HG02642 (cell line): ENCODE results near the gene ACSBG1.
"Not testable (repeated sequence)": the region's sequence is repeated elsewhere in the genome, so short reads cannot be mapped to it uniquely, and the experiment has no call there.

Source experiments
- ATAC-seq: cut with Tn5 transposase; IDR thresholded peaks from one replicate; pipeline ENCODE4 v1.9.1; 2021; ENCODE audit warnings: mild to moderate bottlenecking; ENCODE audit not compliant: unreplicated experiment, poor library complexity

ACSBG1 gene

GRCh38 chr15:78174401-78174800, 60.0 kb downstream of the ACSBG1 start:
- ATAC-seq: no peak

GRCh38 chr15:78171864-78172472, 62.4 kb downstream of the ACSBG1 start:
- no peak for ATAC-seq

DNA sequence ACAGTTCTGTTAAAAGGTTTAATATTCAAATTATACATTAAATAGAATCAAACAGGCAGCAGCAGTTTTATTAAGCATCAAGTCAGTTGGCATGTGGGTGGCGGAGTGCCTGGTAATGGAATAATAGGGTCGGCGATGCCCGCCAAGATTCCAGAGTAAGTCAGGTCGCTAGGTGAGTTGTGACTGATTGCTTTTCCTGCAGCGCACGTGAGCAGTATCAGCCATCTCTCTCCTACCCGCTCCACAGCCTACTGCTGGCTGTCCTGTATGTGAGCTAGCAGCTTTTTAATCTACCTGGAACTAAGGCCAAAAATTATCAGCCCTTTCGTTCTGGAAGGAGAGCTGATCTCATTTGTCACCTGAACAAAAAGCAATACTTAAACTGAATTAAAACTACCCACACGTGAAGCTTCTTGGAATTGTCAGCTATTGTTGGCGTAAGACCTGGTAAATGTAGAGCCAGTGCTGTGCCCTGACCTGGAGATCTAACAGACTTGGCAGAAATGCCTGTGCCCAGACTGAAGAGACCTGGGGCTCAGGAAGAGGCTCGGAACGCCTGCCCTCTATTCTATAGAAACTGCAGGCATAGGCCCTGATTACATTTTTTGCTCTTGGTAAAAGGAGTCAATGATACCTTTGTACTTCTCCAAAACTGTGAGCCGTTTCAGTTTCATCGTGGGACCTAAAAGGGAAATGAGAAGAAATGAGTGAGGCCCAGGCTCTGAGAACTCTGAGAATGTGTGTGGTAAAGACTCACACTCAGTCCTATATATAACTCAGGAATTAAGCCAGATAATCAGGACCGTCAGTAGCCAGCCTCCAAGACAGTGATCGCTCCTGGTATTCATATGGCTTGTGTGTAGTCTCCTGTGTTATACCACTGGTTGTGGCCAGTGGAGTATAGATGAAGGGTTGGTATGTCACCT, 63.3 kb downstream of the ACSBG1 start:
- ATAC-seq: peak; percentile 64

- ATAC-seq: no peak
Measured at GRCh38 chr15:78168608-78169007, 65.8 kb downstream of the ACSBG1 start.

DNA sequence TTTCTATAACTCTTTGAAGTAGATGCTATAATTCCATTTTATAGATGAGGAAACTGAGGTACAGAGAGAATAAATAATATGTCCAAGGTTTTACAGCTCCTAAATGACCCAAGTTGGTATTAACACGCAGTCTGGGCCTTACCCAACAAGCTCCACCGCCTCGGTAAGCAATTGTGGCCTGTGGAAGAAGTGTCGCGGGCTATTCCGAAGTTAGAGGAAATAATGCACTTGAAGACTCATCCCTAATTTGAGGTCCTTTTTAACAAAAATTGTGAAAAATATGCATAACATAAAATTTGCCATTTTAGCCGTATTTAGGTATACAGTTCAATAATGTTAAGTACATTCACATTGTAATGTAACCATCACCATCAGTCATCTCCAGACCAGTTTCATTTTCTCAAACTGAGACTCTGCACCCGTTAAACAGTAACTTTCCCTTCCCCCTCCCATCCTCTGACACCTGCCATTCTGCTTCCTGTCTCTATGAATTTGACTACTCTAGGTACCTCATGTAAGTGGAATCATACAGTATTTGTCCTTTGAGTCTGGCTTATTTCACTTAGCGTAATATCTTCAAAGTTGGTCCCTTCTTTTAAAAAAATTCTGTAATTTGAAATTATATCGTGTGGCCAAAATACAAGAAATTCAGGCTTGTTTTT, 67.0 kb downstream of the ACSBG1 start:
- peak; percentile 75 for ATAC-seq

DNA sequence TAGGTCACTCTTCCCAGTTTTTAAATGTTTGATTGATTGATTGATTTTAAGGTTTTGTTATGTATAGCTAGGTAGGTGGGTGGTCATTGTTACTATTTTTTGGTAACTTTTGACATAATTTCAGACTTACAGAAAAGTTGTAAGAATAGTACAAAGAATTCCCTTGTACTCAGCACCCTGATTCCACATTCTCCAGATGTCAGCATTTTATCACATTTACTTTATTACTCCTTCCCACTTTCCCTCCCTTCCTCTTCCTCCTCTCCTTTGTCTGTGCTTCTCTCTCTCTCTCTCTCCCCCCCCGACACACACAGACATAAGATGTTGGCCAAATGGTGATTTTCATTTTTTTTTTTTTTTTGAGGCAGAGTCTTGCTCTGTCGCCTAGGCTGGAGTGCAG, 70.4 kb downstream of the ACSBG1 start:
- ATAC-seq: no peak

GRCh38 chr15:78162038-78162437, 72.3 kb downstream of the ACSBG1 start:
- ATAC-seq: no peak

GRCh38 chr15:78159395-78159794, 75.0 kb downstream of the ACSBG1 start:
- ATAC-seq: no peak

GRCh38 chr15:78157203-78157602, 77.2 kb downstream of the ACSBG1 start:
- ATAC-seq: no peak

DNA sequence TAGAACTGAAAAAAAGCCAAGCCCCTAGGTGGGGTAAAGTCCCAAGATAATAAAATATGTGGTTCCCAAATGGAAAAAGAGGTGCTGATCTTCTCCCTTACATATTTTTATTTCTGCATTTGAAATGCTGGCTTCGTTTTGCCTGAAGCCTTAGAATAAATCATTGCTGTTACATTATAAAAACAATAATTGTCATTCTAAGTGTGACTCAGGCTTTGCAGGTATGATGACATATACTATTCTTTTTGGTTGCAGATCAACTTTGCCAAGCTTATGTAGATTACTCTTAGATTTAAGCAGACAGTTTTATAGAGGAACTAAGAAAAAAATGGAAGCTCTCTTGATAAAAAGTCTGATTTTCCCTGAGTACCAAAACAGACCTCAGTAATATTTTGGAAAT, 77.7 kb downstream of the ACSBG1 start:
- ATAC-seq: no peak

GRCh38 chr15:78155355-78155939, 78.9 kb downstream of the ACSBG1 start:
- ATAC-seq: no peak

- ATAC-seq: no peak
Measured at GRCh38 chr15:78154955-78155354, 79.4 kb downstream of the ACSBG1 start.

GRCh38 chr15:78151075-78151474, 83.3 kb downstream of the ACSBG1 start:
- not testable (repeated sequence) for ATAC-seq

DNA sequence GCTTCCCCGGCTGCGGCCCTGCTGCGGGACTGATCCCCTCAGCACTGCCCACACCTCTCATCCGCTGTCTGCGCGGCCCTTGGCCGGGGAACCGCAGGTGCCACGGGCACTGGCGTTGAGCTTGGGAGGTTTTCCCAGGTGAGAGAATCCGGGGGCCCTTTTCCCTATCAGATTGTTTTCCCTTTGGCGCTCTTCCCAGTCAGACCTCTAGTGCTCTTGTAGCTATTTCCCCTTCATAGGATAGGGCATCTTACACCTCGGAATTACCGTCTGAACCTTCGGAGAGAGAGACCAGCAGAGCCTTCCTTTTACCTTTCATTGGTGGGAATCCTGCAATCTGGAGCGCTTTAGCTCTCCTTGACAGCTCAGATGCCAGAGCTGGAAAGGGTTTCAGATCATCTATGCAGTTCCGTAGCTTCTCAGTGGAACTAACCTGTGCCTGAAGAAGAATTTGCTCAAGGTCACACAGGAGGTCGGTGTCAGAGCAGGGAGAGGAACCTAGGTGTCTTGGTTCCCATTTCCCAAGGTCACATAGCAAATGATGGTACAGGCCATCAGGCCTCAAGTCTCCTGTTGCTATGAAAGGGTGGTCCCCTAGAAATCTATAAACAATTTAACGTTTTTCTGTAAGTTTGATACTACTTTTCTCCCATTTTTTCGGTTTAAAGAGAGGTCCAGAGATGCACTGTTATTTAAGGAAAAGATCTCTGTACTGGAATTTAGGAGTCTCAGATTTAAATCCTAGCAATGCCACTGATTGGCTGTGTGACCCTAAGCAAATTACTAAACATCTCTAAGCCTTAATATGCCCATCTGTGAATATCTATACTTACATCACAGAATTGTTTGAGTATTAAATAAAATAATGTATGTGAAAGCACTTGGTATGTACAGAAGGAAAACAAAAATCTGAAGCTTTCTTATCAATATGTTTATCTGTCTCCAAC, 84.3 kb downstream of the ACSBG1 start:
- ATAC-seq: peak; percentile 3

- ATAC-seq: peak; percentile 84
Measured at GRCh38 chr15:78149068-78149804, 85.1 kb downstream of the ACSBG1 start, which contains the start of gene IDH3A. IDH3A (plus strand) TSS chr15:78149362; CDS start chr15:78149404, 42 bp downstream.

DNA sequence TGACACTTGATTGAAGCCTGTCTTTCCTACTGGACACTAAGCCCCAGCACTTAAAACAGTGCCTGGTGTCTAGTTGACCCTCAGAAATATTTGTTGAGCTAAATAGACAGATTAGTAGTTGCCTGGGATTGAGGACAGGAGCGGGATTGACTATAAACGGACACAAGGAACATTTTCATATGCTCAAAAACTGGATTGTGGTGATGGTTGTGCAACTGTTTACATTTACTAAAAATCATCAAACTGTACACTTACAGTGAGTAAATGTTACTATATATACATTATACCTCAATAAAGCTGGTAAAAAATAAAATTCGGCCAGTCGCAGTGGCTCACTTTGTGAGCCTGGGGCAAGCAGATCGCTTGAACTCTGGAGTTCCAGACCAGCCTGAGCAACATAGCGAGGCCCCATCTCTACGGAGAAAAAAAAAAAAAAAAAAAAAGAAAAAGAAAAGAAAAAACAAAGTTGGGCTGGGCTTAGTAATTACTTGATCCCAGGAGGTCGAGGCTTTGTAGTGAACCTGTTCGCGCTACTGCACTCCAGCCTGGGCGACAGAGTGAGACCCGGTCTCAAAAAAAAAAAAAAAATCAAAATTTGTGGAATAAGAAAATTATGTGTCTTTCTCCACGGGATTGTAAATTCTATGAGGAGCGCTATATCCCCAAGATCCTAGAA, 85.8 kb downstream of the ACSBG1 start:
- ATAC-seq: peak; percentile 2

- no peak for ATAC-seq
Measured at GRCh38 chr15:78147566-78147965, 86.8 kb downstream of the ACSBG1 start.

DNA sequence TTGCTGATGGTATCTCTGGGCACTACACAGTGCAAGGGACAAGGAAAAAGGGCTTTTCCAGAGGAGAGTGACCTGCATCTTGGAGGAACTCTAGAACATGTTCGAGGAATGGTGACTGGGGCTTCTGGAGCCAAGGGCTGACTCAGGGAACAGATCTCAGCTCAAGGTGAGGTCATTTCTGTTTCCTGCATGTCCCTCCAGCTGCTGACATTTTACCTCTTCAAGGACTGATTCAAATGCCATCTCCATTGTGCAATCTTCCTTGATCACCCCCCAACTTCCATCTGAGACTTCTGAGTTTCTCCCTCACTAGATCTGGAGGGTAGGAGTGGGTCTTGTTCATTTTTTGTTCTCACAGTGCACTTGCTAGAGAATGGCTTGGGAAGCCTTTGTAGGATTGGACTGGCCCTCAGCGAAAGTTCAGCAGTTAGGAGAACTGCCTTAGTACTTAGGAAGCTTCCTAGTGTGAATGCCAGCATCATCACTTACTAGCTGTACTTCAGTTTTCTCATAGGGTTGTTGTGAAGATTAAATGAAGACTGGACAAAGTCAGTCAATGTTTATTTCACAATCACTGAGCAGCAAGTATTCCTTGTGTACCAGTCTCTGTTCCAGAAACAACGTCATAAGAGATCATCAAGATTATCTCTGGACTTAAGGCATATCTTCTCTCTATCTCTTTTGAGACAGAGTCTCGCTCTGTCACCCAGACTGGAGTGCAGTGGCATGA, 87.8 kb downstream of the ACSBG1 start:
- no peak for ATAC-seq
